Body of pancreas (tissue), 4 donors: ENCODE data around the gene MMP12. TPM values are rescaled to one million over a fixed set of nuclear protein-coding genes. Genes with fewer than 3 reads are reported as not detected.

ENCODE experiments used
- ATAC-seq: fragments of 150-250 bp; one replicate; pipeline ENCODE4 v1.9.1; 2016
- DNase-seq, 4 donors: peaks; one replicate each; pipeline ENCODE4 v3.0.0-alpha.2; 2019
- H3K27ac ChIP-seq, 4 donors: fragments of 200-600 bp; sonication (generic); 1 replicate in 3 of 4; 2 replicates in 1 of 4; pipeline versions ENCODE4 v1.5.1 to v1.6.1; 2016 to 2019; ENCODE audit warnings: mild to moderate bottlenecking in 1 of 4, mixed read lengths in 1 of 4, moderate library complexity in 1 of 4
- H3K27me3 ChIP-seq, 2 donors: fragments of 200-600 bp; sonication (generic); one replicate each; pipeline ENCODE4 v1.6.0; 2016; ENCODE audit warnings: mild to moderate bottlenecking in 1 of 2
- H3K36me3 ChIP-seq, 2 donors: fragments of 200-600 bp; sonication (generic); replicated peaks in 1 of 2; 2 replicates each; pipeline ENCODE4 v1.5.1; 2016; ENCODE audit warnings: low read depth in 2 of 2; ENCODE audit not compliant: insufficient read depth in 1 of 2
- H3K4me1 ChIP-seq: fragments of 200-600 bp; sonication (generic); one replicate; pipeline ENCODE4 v1.6.0; 2016
- H3K4me3 ChIP-seq, 2 donors: fragments of 200-600 bp; sonication (generic); 1 replicate in 1 of 2; 2 replicates in 1 of 2; pipeline ENCODE4 v1.5.1; 2016 to 2019
- H3K9me3 ChIP-seq, 3 donors: fragments of 200-600 bp; sonication (generic); 1 replicate in 2 of 3; 2 replicates in 1 of 3; pipeline ENCODE4 v1.5.1; 2016
- CTCF ChIP-seq, 7 experiments: fragments of 450-650 bp in 4 of 7; fragments of 200-600 bp in 3 of 7; sonication (generic) in 3 of 7; IDR thresholded peaks; one replicate each; pipeline ENCODE4 v1.5.1; 2016 to 2019; ENCODE audit warnings: antibody characterized with exemption in 7 of 7
- POLR2A ChIP-seq, 3 donors: fragments of 450-650 bp; IDR thresholded peaks; one replicate each; pipeline ENCODE4 v1.6.1; 2016; ENCODE audit warnings: antibody characterized with exemption in 3 of 3, mild to moderate bottlenecking in 2 of 3
- whole genome bisulfite sequencing, 2 donors: methylation state at CpG; one replicate each; pipeline ENCODE4 v1.1.5; 2017; 5-methylcytosine and 5-hydroxymethylcytosine counted together
- intact Hi-C: fragments of 100-400 bp; cut with DNase I; formaldehyde crosslinking; loops from one replicate; pipeline ENCODE4 v1.15.1; 2023
- small RNA-seq: library from RNA; depleted of rRNA; stranded (forward); fragments of <200 nt; gene quantifications from one replicate; pipeline ENCODE3, GENCODE V24; 2016
- total RNA-seq, 2 donors: library from RNA; depleted of rRNA; stranded (reverse); fragments of >200 nt; gene quantifications; one replicate each; pipeline ENCODE4 v1.1.0, GENCODE V29; 2016

Gene MMP12
- total RNA-seq, 2 donors from 2014 or later = not detected

GRCh38 chr11:102813484-102813883 lies 61.3 kb downstream of the MMP12 start:
- DNase-seq (no peak), ATAC-seq (no peak)
- H3K4me1 ChIP-seq = no peaks in the 10 kb centered on the region
- no peak overlapping the region for H3K27ac ChIP-seq
- WGBS, 2 donors = 65 to 69% methylated on average over 1 of the region's 1 CpG
- TF ChIP-seq CTCF (IDR thresholded peaks at IDR 0.05) = no peak
- TF ChIP-seq POLR2A (IDR thresholded peaks at IDR 0.05) = no peak
- no peak overlapping the region for H3K4me3 ChIP-seq
- no peaks in the 10 kb centered on the region for H3K27me3 ChIP-seq
- H3K9me3 ChIP-seq = no peaks in the 10 kb centered on the region
- intact Hi-C loops = loop anchor here (10.0 kb wide), 1 partner anchor 131 kb away; no protein-coding TSS in a partner anchor
- no peaks in the 10 kb centered on the region for H3K36me3 ChIP-seq

Small RNA genes within 50 kb of the gene (small RNA-seq; reads per million reads assigned to genes)
- gene RNU7-159P = not detected

Other genes starting within 250 kb of the MMP12 start
- not detected for gene MMP20, start 249.7 kb downstream of the MMP12 start, total RNA-seq
- gene MMP27, start 169.2 kb downstream of the MMP12 start, total RNA-seq = not detected
- gene MMP8, start 150.0 kb downstream of the MMP12 start, total RNA-seq = not detected
- not detected for gene MMP10, start 94.4 kb downstream of the MMP12 start, total RNA-seq
- gene MMP1, start 76.8 kb downstream of the MMP12 start, total RNA-seq = 10 to 100 TPM in 1 of 2 donors, not detected in 1; 34.8 TPM
- gene MMP3, start 31.4 kb downstream of the MMP12 start, total RNA-seq = 1 to 10 TPM in 1 of 2 donors, not detected in 1; 1.0 TPM
- gene MMP13, start 80.8 kb upstream of the MMP12 start, total RNA-seq = not detected
- 10 to 100 TPM; 16.6 to 70.5 TPM for gene DCUN1D5, start 217.2 kb upstream of the MMP12 start, total RNA-seq
- 10 to 100 TPM; 12.2 to 19.5 TPM for gene DYNC2H1, start 234.4 kb upstream of the MMP12 start, total RNA-seq